GM21529 (cell line): ENCODE measurements around the gene FKBP1A.
"Not testable (repeated sequence)": the region's sequence is repeated elsewhere in the genome, so short reads cannot be mapped to it uniquely, and the experiment has no call there.

ENCODE experiments used
- ATAC-seq: cut with Tn5 transposase; IDR thresholded peaks from one replicate; pipeline ENCODE4 v1.9.1; 2021; ENCODE audit not compliant: unreplicated experiment

Gene FKBP1A

DNA sequence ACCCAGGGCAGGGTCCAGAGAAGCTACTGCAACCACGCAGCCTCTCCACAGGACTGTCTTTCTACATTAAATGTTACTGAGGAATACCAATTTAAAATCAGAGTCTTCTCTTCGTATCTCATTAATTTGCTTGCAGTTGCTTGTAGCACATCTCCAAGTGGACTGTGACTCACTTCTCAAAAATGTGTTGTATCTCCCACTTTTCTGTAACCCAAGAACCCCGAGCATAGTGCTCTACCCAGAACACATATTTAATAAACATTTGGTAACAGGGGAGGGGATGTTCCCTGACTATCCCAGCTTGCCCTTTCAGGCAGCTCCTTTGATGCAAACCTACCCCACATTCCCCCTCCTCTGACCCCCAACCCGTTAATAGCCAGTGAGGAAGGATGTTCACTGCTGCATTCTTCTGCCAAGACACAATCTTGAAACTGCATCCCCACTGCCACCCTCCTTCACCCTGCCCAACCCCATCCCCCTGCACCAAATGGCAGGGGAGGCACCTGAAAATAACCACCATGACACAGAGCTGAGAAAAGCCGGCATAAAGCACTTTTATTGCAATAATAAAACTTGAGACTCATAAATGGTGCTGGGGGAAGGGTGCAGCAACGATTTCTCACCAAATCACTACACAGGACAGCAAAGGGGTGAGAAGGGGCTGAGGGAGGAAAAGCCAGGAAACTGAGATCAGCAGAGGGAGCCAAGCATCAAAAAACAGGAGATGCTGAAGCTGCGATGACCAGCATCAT lies 24.2 kb downstream of the FKBP1A start:
- ATAC-seq: no peak

DNA sequence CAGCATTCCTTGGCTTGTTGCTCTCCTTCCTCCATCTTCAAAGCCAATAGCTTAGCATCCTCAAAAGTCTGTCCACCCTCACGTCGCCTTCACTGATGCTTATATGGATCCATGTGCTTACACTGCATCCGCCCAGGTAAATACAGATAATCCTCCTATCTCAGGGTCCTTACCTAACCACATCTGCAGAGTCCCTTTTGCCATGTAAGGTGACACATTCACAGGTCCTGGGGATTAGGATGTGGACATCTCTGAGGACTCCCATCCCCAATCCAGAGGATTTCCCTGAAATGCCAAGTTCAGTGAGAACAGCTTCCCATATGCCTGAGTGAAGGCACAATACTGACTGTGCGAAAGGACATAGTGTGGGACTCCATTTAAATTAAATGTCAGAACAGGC lies 25.4 kb downstream of the FKBP1A start:
- no peak for ATAC-seq

DNA sequence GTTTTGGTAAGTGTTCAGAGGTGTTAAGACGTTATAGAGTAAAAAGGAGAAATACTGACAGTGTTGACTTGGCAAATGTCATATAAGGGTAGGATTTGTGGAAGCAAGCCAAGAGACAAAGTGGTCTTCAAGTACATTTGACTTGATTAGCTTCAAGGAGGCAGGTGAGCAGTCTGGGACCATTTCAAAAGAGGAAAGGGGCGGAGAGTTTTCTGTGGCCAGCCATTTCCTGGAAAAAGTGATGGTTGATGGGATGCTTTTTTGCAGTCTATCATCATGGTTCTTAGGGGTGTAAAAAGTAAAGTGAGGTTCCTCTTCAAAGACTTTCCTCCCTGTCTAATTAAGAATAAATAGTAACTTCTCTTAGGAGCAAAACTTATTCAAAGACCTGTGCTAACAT lies 28.7 kb downstream of the FKBP1A start:
- ATAC-seq: no peak

DNA sequence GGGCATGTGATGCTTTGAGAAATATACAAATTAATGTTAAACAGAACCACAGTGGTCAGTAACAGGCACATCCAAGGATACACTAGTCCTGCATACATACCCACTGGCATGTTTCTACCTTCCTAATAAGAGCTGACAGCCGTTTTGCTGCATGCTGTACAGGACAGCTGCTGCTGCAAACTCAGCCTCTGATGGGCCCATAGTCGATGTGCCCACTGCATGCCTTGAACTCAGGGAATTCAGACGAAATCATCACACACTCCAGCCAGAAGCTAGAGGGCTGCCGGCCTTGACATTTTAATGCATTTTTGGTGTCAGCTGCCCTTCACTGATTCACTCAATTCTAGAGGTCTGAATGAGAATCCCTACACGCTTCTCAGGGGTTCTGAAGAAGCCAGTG lies 29.3 kb downstream of the FKBP1A start:
- ATAC-seq: no peak

DNA sequence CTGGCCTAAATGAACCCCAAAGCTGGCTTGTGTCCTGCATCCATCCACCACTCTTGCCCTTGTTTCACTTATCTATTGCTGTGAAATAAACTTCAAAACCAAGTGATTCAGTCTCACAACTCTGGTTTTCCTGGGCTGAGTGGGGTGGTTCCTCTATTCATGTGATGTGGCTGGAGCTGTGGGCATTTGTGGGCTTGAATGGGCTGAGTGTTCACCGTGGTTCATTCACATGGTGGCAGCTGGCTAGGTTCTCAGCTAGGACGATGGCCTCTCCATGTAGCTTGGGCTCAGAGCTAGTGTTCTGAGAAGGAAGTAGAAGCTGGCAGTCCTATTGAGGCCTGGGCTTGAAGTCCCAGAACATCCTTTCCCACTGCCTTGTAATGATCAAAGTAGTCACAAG lies 30.4 kb downstream of the FKBP1A start:
- no peak for ATAC-seq

DNA sequence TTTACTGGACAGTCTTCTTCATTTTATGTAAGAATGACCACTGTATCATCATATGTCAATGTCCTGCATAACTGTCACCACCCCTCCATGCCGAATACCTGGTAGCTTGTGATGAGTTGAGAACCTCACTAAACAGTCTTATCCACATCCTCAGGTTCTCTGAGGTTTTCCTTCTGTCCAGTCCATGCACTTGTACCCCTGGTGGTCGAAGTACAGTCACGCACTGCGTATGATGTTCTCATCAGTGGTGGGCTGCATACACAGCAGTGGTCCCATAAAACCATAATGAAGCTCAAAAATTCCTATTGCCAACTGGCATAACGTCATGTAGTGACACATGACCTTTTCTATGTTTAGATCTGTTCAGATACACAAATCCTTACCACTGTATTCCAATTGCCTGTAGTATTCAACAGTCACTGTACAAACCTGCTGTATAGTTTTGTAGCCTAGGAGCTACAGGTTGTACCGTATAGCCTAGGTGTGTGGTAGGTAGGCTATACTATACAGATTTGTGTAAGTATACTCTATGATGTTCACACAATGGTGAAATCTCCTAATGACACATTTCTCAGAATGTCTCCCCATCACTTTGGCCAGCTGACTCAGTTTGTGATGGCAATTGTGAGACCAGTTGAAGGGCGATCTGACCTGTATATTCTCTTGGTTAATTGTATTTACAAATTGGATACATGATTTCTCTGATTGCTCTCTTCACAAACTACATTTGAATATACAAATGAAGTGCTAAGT lies 32.6 kb downstream of the FKBP1A start:
- no peak for ATAC-seq

DNA sequence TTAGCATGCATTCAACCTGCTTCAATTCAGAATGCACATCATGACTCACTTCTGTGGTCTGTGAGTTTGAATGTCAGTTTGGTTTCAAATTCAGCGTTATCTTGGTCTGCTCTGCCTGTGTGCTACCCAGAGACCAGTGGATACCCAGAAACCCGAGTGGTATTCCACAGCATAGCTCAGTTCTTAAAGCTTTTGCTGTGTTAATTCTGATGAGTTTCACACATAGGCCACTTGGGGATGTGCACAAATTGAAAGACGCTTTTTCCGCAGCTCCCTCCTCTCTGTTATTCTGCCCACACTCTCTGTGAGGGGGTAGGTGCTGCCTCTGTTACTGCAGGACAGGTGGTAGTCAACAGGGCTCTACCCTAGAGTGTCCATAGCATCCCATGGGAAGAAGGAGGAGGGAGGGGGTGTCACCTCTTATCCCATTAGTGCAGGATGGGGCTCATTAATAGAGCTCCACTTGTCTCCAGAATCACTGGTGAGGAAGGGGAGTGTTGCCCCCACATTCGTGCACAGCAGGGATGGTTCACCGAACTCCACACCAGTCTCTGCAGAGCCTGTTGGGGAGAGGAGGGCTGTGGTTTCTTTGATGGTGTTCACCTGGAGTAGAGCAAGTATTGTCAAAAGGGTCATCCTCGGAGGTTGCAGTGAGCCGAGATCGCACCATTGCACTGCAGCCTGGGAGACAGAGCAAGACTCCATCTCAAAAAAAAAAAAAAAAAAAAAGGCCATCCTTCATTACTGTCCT lies 34.8 kb downstream of the FKBP1A start:
- ATAC-seq: no peak

DNA sequence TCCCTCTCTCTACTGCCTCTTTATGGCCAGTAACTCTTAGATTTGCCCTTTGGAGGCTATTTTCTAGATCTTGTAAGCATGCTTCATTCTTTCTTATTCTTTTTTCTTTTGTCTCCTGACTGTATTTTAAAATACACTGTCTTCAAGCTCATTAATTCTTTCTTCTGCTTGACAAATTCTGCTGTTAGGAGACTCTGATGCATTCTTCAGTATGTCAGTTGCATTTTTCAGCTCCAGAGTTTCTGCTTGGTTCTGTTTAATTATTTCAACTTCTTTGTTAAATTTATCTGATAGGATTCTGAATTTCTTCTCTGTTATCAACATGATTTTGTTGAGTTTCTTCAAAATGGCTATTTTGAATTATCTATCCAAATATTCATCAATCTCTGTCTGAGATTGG lies 38.9 kb downstream of the FKBP1A start:
- ATAC-seq: no peak

DNA sequence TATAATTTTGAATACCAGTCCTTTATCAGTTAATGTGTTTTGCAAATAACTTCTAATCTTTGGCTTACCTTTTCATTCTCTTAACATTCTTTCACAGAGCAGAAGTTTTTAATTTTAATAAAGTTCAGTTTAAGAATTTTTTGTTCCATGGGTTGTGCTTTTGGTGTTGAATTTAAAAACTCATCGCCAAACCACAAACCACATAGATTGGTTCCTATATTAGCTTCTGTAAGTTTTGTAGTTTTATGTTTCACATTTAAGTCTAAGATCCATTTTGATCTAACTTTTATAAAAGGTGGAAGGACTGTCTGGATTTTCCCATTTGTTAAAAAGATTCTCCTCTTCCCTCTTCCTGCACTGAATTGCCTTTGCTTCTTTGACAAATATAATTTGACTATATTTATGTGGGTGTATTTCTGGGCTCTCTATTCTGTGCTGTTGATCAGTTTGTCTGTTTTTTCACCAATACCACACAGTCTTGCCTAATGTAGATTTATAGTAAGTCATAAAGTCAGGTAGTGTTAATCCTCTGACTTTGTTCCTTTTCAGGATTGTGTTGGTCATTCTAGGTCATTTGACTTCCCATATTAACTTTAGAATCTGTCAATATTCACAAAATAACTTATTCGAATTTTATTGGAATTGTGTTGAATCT lies 46.4 kb downstream of the FKBP1A start:
- ATAC-seq: no peak

DNA sequence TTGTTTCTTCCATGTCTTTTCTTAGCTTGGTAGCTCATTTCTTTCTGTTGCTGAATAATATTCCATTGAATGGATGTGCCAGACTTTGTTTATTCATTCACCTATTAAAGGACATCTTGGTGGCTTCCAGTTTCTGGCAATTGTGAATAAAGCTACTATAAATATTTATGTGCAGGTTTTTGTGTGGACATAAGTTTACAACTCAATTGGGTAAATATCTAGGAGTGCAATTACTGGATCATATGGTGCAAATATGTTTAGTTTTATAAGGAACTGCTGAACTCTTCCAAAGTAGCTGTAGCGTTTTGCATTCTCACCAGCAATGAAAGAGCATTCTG lies 47.1 kb downstream of the FKBP1A start:
- ATAC-seq: no peak

DNA sequence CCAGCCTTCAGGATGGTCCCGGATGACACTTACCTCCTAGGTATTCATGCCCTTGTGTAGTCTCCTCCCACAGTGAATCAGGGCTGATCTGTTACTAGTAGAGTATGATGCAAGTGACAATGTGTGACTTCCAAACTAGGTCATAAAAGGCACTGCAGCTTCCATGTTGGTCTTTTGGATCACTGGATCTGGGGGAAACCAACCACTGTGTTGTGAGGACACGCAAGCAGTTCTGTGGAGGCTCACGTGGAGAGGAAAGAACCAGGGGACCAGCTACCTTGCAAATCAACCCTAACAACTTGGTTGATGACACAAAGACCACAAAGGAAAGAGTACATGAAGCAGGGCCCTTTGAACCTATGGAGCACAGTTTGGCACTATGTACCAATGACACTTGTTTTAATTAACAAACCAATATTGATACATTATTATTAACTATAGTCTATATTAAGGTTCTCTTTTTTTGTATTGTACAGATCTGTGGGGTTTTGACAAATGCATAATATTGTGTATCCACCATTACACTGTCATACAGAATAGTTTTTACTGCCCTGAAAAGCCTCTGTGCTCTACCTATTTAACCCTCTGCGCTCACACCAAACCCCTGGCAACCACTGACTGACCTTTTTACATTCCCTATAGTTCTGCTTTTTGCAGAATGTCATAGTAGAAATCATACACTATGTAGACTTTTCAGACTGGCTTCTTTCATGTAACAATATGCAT lies 47.7 kb downstream of the FKBP1A start:
- ATAC-seq: no peak

DNA sequence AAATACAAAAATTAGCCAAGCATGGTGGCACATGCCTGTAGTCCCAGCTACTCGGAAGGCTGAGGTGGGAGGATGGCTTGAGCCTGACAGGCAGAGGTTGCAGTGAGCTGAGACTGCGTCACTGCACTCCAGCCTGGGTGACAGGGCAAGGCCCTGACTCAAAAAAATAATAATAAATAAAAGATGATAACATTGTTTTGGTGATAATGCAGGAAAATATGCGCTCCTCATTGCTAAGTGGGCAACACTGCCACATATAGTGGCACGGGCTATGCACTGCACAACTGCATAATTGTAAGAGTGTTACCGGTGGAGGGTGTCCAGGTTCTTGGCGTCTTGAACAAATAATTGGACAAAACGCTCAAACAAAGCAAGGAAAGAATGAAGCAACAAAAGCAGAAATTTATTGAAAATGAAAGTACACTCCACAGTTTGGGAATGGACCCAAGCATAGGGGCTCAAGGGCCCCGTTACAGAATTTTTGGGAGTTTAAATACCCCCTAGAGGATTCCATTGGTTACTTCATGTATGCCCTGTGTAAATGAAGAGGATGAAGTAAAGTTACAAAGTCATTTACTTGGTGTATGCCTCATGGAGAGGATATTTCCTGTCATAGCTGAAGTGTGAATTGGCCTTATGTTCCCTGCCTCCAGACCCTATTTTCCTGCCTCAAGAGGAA lies 49.3 kb downstream of the FKBP1A start:
- ATAC-seq: not testable (repeated sequence)

DNA sequence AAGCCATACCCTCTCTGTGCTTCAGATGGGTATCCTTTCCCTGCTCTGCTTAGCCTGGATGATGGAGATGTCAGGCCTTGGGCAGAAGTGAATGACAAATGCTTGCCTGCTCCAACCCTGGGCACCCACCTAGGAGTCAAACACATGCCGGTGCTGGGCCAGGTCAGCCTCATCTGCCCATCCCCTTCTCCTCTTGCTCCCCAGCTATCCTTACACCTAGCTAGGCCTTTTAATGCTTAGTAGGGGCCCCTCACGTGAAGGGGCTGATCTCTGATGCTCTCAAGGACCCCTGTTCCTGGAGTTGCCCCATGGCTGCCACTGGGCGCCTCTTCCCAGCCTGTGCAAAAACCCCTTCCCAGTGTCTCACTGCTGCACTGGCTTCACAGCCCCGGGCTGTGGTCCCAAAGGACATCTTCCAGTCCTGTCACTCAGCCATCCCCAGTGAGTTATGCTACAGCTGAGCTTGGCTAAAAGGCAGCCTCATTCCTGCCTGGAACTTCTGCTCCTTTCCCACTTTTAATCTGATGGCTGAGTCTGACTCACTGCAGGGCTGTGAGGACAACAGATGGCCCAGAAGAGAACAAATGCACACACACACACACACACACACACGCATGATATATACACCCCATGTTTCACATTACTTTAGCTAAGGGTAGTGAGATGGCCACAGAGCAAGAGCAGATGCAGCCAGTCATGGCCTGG lies 51.1 kb downstream of the FKBP1A start:
- ATAC-seq: no peak

DNA sequence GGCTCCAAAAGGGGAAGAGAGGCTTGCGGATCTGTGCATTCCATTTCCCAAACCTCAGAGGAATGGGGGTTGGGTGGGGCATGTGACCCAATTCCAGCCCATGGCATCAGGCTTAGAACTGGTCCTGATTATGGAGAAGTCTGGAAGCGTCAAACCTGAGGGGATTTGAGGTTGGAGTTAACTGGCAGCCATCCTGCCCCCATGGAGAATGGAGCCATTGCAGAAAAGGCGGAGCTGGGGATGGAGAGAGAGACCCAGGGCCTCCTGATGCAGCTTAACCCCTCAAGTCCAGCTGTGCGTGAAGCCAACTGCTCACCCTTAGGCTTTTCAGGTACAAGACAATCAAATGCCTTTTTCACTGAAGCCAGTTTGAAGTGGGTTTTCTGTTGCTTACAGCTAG lies 54.1 kb downstream of the FKBP1A start:
- no peak for ATAC-seq

DNA sequence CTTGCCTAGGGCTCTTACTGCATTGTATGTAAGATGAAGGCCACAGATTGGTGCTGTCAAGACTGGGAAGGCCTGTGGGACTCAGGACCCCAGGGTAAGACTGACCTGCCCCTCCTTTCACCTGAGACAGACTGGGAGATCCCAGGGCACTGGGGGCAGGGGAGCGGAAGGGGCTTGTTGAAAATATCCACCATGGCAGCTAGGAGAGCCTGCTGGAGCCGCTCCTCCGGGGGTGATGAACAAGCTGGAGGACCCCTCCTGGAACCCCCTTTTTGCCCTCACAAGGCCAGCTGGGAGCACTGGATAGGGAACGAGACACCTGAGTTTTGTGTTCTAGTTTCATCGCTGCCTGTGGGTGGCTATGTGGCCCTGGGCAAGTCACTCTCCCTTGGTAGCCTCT lies 54.8 kb downstream of the FKBP1A start:
- no peak for ATAC-seq

DNA sequence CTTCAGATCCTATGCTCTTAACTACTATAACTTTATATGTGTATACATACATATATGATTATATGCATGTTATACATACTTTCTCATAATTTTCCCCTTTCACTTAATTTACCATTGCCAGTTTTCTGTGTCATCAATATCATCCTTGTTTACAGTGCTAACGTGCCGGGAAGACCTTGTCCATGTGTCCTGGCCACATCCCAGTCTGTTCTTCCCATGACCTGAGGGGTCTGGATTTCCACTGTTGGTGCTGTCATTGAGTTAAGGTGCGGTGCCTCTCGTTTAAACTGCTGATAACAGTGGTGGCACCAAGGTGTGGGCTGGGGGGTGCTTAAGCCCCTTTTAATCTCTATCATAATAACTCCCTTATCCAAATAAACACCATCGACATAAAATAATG lies 55.4 kb downstream of the FKBP1A start:
- ATAC-seq: no peak

DNA sequence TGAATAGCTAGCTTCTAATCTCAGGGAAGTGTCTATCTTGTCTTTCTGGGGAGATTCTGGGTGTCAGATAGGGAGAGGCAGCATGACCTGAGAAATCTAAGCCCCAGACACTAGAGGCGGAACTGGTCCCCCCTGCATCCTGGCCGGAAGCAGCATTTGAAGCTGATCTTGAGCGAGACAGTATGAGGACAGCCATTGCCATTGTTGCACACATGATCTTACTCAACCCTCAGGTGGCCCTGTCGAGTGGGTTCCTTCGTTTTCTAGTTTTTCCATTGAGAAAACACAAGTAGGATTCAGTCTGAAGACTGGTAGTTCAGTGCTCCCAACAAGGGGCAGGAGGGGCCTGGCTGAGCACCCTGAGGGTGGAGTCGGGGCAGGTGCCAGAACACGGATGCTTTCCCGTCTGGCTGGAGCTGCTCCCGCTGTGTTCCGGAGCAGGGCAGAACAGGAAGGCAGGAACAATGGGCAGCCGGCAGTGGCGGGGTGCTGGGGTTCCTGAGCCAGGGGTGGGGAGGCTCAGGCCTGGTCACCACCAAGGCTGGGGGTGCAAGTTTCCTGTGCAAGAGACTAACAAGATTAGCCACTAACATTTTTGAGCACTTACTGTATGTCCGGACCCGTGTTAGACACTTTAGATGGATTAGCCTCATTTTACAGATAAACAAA lies 56.0 kb downstream of the FKBP1A start:
- no peak for ATAC-seq

DNA sequence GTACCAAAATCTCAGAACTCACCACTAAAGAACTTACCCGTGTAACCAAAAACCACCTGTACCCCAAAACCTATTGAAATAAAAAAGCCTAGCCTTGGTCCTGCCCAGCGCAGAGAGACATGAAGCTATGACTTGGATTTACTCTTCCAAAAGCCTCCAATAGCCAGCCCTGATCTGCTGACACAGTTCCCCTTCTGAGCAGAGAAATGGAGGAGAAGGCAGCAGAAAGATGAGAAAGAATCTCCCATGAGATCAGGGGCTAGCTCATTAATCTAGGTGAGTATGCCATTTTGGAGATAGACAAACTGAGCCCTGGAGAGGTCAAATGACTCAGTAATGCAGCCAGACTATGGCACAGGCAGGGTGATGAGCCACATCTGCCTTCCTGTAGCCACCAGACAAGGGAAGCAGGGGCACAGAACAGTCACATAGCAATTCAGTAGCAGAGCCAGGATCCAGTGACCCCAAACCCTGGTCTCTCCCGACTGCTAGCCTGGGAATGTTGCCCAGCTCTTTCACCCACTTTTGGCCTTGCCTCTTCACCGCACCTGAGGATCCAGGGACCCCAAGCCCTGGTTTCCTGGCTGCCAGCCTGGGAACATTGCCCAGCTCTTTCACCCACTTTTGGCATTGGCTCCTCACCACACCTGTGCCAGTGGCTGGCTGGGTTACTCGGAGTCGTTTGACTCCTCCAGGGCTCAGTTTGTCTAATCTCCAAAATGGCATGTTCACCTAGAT lies 56.7 kb downstream of the FKBP1A start:
- ATAC-seq: no peak

DNA sequence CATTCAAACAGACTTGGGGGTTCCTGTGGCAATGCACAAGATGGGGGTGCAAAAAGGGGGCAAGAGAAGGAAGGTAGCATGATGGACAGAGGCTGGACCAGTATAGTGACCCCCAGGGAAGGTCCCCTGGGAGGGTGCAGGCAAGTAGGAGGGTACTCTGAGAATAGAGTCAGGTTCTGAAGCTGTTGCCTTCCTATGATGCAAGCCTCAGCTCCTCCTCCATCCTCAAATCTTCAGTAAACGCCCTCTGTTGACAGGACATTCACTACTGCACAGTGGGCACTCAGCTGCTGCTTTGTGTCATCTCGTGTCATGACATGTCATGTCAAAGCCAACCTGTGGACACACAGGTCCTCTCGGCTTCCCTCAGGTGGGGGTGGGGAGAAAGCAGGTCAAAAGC lies 58.1 kb downstream of the FKBP1A start:
- no peak for ATAC-seq
